Natural killer cell treated with Interleukin-12 subunit alpha and Interleukin-12 subunit beta and Interleukin-15 and Interleukin-18, amount 100 ng/mL, for 72 hours (primary cell): ENCODE results near the gene COL9A3. TPM values are rescaled to one million over a fixed set of nuclear protein-coding genes. Genes with fewer than 3 reads are reported as not detected.

ENCODE experiments used
- ATAC-seq, 2 donors: fragments of 150-1000 bp; cut with Tn5 transposase in 1 of 2; sonication (Bioruptor Pico), chemical (Tn5 transposase) in 1 of 2; 2 replicates each; pipeline ENCODE4 v1.10.0; 2021
- DNase-seq: peaks from one replicate; pipeline ENCODE4 v3.0.0; 2022; ENCODE audit warnings: low spot score
- H3K27ac Mint-ChIP-seq, 2 donors: 1 replicate in 1 of 2; 2 replicates in 1 of 2; pipeline ENCODE4 v1.8.0; 2022; ENCODE audit warnings: mixed read lengths in 2 of 2, mild to moderate bottlenecking in 1 of 2, moderate library complexity in 1 of 2
- H3K27me3 Mint-ChIP-seq, 2 donors: 1 replicate in 1 of 2; 2 replicates in 1 of 2; pipeline ENCODE4 v1.8.0; 2022; ENCODE audit warnings: mixed read lengths in 2 of 2
- H3K36me3 Mint-ChIP-seq: one replicate; pipeline ENCODE4 v1.8.0; 2022; ENCODE audit warnings: mixed read lengths
- H3K4me1 Mint-ChIP-seq, 2 donors: 1 replicate in 1 of 2; 2 replicates in 1 of 2; pipeline ENCODE4 v1.8.0; 2022; ENCODE audit warnings: low read depth in 2 of 2, mixed read lengths in 2 of 2, mild to moderate bottlenecking in 1 of 2
- H3K4me3 Mint-ChIP-seq: one replicate; pipeline ENCODE4 v1.8.0; 2022; ENCODE audit warnings: mixed read lengths
- H3K9me3 Mint-ChIP-seq: 2 replicates; pipeline ENCODE4 v1.8.0; 2022; ENCODE audit warnings: mixed read lengths
- total RNA-seq, 2 donors: library from RNA; stranded (reverse); gene quantifications; one replicate each; pipeline ENCODE4 v1.2.3, GENCODE V29; 2022

Gene COL9A3
- total RNA-seq: not detected

- Mint-ChIP-seq H3K27ac (no peak within 1 kb of the TSS), H3K36me3 (no peaks in the 10 kb centered on the region), H3K4me1 (peaks cover 0 to 4% of the 10 kb centered on the region in 2 donors), H3K4me3 (no peak within 1 kb of the TSS), H3K9me3 (no peaks in the 10 kb centered on the region), H3K27me3 (peaks cover 0 to 2% of the 10 kb centered on the region in 2 donors)
- DNase-seq (no peak), ATAC-seq (no peak)
These were observed at the start of gene COL9A3 for GRCh38 chr20:62816884-62817873. Gene COL9A3 (plus strand): TSS chr20:62817050. CDS start chr20:62817065, 15 bp downstream.

GRCh38 chr20:62768234-62768546, 48.7 kb upstream of the COL9A3 start:
- no peaks in the 10 kb centered on the region for H3K36me3 Mint-ChIP-seq
- no peak for DNase-seq
- H3K9me3 Mint-ChIP-seq: no peaks in the 10 kb centered on the region
- H3K4me3 Mint-ChIP-seq: no peak overlapping the region
- no peaks in the 10 kb centered on the region for H3K27me3 Mint-ChIP-seq
- no peak for ATAC-seq
- H3K27ac Mint-ChIP-seq: no peak overlapping the region
- no peaks in the 10 kb centered on the region for H3K4me1 Mint-ChIP-seq

DNA sequence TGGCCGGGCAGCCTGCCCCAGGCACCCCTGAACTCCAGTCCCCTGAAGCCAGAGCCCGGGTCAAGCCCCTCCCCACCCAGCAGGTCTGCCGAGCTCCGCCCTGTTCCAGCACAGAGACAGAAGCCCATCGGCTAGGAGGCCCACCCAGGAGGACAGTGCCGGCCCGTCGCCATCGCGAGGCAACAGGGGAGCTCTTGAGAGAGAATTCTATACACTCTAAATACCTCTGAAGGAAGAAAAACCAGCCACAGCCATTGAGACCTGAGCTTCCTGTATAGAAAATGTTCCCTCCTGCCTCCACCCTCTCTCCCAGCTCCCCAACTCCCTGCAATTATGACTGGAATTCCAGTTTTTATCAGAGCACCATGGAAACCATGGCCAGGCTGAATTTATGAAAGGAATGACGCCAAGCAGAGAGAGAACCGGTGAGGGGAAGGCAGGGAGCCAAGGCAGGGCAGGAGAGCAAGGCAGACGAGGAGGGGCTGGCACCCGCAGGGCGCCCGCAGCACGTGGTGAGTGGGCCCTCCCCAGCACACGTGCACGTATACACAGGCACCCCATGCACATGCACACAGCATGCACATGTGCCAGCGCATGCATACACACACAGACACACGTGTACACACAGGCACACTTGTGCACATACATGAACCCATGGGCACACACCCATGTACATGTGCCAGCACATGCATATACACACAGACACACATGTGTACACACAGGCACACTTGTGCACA, 48.1 kb upstream of the COL9A3 start:
- ATAC-seq: no peak
- H3K4me3 Mint-ChIP-seq: no peak overlapping the region
- H3K27ac Mint-ChIP-seq: no peak overlapping the region
- no peaks in the 10 kb centered on the region for H3K9me3 Mint-ChIP-seq
- no peaks in the 10 kb centered on the region for H3K4me1 Mint-ChIP-seq
- DNase-seq: no peak
- no peaks in the 10 kb centered on the region for H3K36me3 Mint-ChIP-seq
- H3K27me3 Mint-ChIP-seq: no peaks in the 10 kb centered on the region

GRCh38 chr20:62769346-62770071, 47.3 kb upstream of the COL9A3 start:
- ATAC-seq: no peak
- no peaks in the 10 kb centered on the region for H3K9me3 Mint-ChIP-seq
- H3K36me3 Mint-ChIP-seq: no peaks in the 10 kb centered on the region

DNA sequence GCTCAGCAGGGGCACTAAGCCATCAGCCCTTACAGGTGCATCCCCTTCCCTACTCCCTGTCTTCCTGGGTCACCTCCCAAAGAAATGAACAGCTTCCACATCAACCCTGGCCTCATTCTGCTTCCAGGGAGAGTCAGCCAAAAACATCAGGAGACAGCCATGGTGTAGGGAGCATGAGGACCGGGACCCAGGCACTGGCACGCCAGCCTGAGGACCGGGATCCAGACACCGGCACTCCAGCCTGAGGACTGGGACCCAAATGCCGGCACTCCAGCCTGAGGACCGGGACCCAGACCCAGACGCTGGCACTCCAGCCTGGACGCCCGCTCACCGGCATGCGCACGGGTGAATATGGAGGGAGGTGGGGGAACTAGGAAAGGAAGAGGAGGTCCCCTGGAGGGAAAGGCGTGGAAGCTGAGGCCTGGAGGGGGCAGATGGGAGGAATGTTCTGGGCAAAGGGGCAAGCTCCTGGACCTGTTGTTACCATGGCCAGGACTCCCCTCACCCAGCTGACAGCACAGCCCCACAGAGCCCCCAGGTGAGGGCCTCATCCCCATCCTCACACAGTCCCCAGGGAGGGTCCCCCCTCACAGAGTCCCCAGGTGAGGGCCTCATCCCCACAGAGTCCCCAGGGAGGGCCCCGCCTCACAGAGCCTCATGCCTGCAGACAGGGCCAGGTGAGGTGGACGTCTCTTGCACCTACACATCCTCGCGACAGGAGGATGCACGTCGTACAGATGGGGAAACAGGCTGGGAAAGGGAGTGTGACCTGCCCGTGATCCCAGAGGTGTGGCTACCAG, 46.5 kb upstream of the COL9A3 start:
- no peak for DNase-seq
- H3K4me3 Mint-ChIP-seq: no peak overlapping the region
- H3K9me3 Mint-ChIP-seq: no peaks in the 10 kb centered on the region

More at GRCh38 chr20:62769346-62770071, 47.3 kb upstream of the COL9A3 start:
- DNase-seq: no peak
- Mint-ChIP-seq H3K27ac (no peak overlapping the region), H3K4me1 (no peaks in the 10 kb centered on the region), H3K4me3 (no peak overlapping the region), H3K27me3 (no peaks in the 10 kb centered on the region)

GRCh38 chr20:62770916-62771315, 45.9 kb upstream of the COL9A3 start:
- H3K4me1 Mint-ChIP-seq: no peaks in the 10 kb centered on the region
- H3K36me3 Mint-ChIP-seq: no peaks in the 10 kb centered on the region
- ATAC-seq: no peak
- no peak for DNase-seq
- H3K27ac Mint-ChIP-seq: no peak overlapping the region
- no peaks in the 10 kb centered on the region for H3K27me3 Mint-ChIP-seq
- no peaks in the 10 kb centered on the region for H3K9me3 Mint-ChIP-seq
- no peak overlapping the region for H3K4me3 Mint-ChIP-seq

More for the DNA sequence above, 46.5 kb upstream of the COL9A3 start:
- Mint-ChIP-seq H3K27ac (no peak overlapping the region), H3K4me1 (no peaks in the 10 kb centered on the region), H3K36me3 (no peaks in the 10 kb centered on the region), H3K27me3 (no peaks in the 10 kb centered on the region)
- ATAC-seq: no peak

GRCh38 chr20:62771396-62772102, 45.3 kb upstream of the COL9A3 start:
- Mint-ChIP-seq H3K36me3 (no peaks in the 10 kb centered on the region), H3K27me3 (no peaks in the 10 kb centered on the region), H3K4me1 (peaks cover 0 to 4% of the 10 kb centered on the region in 2 donors), H3K4me3 (no peak overlapping the region), H3K27ac (no peak overlapping the region), H3K9me3 (no peaks in the 10 kb centered on the region)
- no peak for ATAC-seq
- no peak for DNase-seq

GRCh38 chr20:62772103-62772611, 44.7 kb upstream of the COL9A3 start:
- DNase-seq (no peak), ATAC-seq (no peak)
- H3K27me3 Mint-ChIP-seq: peaks cover 0 to 2% of the 10 kb centered on the region in 2 donors
- H3K4me1 Mint-ChIP-seq: peaks cover 5 to 8% of the 10 kb centered on the region in 2 donors
- H3K27ac Mint-ChIP-seq: no peak overlapping the region
- no peaks in the 10 kb centered on the region for H3K9me3 Mint-ChIP-seq
- H3K4me3 Mint-ChIP-seq: no peak overlapping the region
- no peaks in the 10 kb centered on the region for H3K36me3 Mint-ChIP-seq

DNA sequence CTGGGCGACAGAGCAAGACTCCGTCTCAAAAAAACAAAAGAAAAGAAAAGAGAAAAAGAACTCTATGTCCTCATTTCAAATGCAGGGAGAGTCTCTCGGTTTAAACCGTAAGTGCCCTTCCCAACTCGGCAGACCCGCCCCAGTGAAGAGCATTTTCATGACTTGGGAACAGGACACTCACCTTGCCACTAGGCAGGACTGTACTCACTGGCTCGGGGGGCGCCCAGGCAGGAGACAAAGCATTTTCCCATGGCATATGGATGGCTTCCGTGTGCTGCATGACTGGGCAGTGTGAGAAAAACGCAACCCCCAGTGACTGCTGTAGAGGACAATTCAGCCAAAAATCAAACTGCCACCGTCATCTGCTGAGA, 44.2 kb upstream of the COL9A3 start:
- peaks cover 0 to 2% of the 10 kb centered on the region in 2 donors for H3K27me3 Mint-ChIP-seq
- H3K27ac Mint-ChIP-seq: no peak overlapping the region
- no peaks in the 10 kb centered on the region for H3K36me3 Mint-ChIP-seq
- peaks cover 9% of the 10 kb centered on the region in 2 donors for H3K4me1 Mint-ChIP-seq
- H3K9me3 Mint-ChIP-seq: no peaks in the 10 kb centered on the region
- no peak for DNase-seq
- ATAC-seq: no peak
- H3K4me3 Mint-ChIP-seq: no peak overlapping the region

DNA sequence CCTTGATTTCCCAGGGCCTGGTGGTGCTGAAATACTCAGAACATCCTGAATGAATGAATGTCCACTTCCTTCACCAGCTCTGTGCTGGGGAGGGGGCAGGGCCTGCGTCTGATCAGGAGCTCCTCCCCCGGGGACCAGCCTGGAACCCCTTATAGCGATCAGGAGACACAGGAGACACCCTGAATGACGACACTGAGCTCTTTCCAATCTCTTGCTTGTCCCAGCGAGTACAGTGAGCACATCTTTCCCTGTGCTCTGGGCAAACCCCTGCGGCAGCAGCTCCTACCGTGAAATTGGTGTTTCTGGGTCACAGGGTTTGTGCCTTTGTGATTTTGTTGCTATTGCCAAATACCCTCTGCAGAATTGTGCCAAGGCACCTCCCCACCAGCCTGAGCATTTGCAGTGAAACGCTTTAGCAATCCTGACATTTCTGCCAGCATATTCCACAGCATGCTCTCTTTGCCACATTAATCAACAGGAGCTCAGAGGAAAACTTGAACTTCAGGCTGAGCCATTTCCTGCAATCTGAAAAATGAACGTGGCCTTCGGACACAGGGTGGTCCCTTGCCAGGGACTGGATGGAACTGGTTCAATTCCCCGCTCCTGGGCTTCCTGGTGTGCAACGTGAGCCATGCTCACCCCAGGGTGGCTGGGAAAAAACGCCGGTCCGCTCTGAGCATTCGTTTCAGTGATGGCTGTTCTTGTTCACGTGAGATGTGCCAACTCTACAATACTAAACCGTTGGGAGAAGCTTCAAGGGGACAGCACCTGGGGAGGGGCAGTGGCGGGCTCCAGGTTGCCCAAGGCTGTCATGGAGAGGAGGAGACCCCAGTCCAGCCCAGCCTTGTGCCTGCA, 43.6 kb upstream of the COL9A3 start:
- Mint-ChIP-seq H3K4me1 (peaks cover 9% of the 10 kb centered on the region in 2 donors), H3K4me3 (no peak overlapping the region), H3K36me3 (no peaks in the 10 kb centered on the region), H3K9me3 (no peaks in the 10 kb centered on the region), H3K27me3 (peaks cover 0 to 2% of the 10 kb centered on the region in 2 donors), H3K27ac (peak overlapping the region in 1 of 2 donors; percentile 32)
- DNase-seq (no peak), ATAC-seq (no peak)

- Mint-ChIP-seq H3K27me3 (peaks cover 0 to 2% of the 10 kb centered on the region in 2 donors), H3K36me3 (no peaks in the 10 kb centered on the region), H3K27ac (peak overlapping the region in 1 of 2 donors; percentile 29), H3K4me1 (peaks cover 9% of the 10 kb centered on the region in 2 donors), H3K4me3 (no peak overlapping the region), H3K9me3 (no peaks in the 10 kb centered on the region)
- ATAC-seq (no peak), DNase-seq (no peak)
These were observed 42.8 kb upstream of the COL9A3 start for GRCh38 chr20:62773845-62774714.
